ENCODE measurements around the gene KIF6.

DNA sequence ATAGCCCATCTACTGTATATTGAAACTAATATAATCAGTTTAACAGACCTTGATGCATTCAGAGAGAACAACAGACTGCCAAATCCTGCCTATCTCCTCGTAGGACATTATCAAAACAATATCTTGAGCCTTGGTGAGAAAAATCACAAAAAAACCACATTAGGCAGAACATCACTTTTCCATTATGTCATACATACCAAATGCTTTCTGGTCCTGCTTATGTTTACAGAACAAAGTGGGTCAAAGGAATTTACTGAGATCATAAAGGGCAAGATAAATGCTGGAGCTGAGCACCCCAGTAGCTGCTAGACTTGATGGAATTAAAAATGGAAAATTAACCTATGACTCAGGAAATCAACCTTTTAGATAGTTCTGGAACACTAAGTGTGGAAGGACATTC, 207.5 kb downstream of the KIF6 start:
- no peak for TF ChIP-seq CTCF (IDR thresholded peaks at IDR 0.05; ENCODE audit: low read length)
- TF ChIP-seq EZH2 (IDR thresholded peaks at IDR 0.05; ENCODE audit: borderline replicate concordance, low read length): no peak

Measured in OCI-LY1 (cell line).